Activated gamma-delta T cell treated with anti-CD3 and anti-CD28 coated beads, Interleukin-2, amount 50 U/mL, for 16 hours (primary cell): ENCODE data around the gene EMCN.
"Not testable (repeated sequence)": the region's sequence is repeated elsewhere in the genome, so short reads cannot be mapped to it uniquely, and the experiment has no call there.

ENCODE experiments used
- DNase-seq: peaks from one replicate; pipeline ENCODE4 v3.0.0-alpha.2; 2020; ENCODE audit warnings: low read depth

EMCN gene, protein sequence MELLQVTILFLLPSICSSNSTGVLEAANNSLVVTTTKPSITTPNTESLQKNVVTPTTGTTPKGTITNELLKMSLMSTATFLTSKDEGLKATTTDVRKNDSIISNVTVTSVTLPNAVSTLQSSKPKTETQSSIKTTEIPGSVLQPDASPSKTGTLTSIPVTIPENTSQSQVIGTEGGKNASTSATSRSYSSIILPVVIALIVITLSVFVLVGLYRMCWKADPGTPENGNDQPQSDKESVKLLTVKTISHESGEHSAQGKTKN

DNA sequence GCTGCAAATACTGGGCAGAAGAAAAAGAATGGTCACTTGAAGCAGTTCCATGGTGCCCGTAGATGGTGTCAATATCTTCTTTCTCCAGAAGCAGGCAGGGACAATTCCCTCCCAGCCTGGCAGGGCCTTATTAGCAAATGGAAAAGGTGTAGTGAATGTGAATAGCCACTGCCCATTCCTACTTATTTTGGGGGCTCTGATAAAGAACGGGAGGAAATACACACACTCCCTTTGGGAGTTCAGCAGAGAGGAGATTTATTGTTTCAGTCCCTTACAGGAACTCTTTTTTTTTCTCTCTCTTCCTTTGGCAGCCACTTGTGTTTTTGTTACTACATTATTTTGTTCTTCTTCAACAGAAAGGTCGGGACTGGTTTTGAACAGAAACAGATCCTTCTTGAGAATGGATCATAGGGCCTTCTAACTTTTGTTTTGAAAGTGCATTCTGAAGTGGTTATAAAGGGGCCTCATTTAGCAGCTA lies at the start of gene EMCN:
Gene EMCN (minus strand): TSS at position 159 of the 478 bp plus-strand sequence. CDS start 108 bp downstream, at position 51.
- no peak for DNase-seq

DNA sequence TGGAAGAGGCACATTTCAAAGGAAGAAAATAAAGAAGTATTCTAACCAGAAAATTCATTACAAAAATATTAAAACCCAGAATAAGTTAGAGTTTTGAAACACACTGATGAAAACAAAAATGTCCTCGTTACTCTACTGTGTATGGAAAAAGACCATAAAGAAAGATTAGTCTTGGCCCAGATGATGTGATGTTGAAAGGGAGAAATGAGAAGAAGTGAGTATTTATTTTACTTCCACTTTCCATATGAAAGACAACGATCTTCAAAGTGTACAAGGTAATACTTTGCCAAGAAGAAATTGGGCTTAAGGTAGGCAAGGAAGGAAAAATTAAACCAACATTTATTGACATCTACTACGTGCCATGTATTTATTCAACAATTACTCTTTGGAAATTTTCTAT lies 48.6 kb upstream of the EMCN start:
- DNase-seq: no peak

DNA sequence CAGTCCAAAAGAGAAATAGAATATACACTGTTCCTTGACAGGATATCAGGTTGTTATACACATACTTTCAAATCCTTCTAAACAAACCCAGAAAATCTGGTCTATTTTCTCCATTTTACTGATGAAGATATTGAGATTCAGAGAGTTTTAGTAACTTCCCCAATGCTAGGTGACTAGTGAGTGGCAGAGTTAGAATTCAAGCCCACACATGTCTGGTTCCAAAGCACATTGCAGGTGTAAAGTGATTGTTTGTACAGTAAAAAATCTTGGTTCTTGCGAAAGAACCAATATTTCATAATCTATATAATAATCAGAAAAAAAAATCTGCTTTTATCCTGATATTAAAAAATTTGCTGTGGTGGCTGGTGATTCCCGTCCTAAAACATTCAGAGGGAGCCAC lies 39.5 kb upstream of the EMCN start:
- DNase-seq: no peak

DNA sequence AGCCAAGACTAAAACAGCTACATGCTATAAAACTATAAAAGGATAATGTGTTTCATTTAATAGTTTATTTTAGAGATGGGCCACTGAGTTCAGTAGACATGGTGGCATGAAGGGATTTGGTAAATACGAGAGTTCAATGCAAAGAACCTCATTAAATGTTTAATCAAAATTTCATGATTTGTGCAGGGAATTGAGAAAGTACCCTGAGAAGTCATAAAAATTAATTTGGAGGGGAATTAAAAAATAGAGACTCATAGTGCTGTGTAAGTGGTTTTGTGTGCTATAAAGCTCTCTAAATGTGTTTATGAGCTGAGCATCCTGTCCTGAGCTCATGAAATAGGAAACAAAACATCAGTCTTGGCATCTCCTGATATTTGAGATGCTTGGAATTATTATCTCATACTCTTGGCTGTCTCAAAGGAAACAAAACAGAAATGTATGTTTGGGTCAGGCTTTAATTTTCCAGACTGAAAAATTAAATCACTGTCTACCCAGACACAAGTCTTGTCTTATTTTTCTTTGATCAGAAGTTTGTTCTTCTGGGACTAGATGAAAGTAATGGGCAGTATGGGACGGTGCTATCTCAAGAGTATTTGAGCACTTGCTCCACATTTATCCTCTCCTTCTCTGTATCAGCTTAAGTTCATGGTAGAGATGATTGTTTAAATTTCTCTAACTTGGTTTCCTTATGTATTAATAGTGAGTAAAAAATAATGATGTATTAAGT lies 38.0 kb upstream of the EMCN start:
- DNase-seq: no peak

DNA sequence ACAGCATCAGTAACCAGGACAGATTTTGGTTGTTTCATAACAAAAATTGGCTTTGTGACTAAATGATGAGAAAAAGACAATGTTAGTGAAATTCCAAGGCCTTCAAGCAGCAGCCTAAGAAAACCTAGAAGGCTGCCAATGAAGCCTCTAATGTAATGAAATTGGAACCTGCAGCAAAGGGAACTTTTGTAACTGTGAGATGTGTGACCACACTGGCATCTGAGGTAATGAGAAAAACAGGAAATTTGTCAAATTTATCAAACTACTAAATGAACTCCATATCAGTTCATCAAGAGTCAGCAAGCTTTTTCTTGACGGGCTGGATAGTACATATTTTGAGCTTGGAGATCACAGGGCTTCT lies 30.4 kb upstream of the EMCN start:
- no peak for DNase-seq

DNA sequence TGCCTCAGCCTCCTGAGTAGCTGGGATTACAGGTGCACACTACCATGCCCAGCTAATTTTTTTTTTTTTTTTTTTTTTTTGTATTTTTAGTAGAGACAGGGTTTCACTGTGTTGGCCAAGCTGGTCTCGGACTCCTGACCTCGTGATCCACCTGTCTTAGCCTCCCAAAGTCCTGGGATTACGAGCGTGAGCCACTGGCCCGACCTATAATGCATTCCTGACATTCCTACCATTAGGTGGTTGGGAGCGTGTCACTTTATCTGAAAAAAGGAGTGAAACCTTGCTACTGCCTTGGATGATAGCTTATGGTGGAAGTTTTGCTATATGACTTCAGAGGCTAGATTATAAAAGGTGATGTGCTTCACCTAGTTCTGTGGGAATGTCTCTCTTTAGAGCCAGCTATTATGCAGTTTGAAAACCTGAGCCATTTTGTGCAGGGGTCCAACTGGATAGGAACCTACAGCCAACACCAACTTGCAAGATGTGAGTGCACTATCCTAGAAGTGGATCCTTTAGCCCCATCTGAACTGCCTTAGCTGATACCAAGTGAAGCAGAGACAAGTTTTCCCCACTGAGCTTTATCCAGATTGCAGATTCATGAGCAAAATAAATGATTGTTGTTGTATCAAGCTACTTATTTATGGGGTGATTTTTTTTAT lies 29.8 kb upstream of the EMCN start:
- DNase-seq: no peak

DNA sequence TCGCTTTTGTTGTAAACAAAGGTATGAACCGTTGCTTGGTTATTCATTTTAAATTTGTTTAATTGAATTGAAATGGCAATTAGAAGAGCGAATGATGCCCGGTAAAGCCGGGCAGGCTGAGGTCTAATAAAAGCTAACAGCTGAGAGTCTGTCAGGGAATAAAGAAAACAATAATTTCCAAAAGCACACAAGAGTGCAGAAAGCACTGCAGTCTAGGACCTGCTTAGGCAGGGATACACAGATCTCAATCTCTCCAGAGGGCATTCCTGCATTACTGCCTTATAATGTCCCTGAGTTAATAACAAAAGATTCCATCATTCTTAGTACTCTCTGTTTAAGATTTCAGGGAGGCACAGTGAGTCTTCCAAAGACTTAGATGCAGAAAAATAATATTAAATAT lies 27.6 kb upstream of the EMCN start:
- DNase-seq: no peak

DNA sequence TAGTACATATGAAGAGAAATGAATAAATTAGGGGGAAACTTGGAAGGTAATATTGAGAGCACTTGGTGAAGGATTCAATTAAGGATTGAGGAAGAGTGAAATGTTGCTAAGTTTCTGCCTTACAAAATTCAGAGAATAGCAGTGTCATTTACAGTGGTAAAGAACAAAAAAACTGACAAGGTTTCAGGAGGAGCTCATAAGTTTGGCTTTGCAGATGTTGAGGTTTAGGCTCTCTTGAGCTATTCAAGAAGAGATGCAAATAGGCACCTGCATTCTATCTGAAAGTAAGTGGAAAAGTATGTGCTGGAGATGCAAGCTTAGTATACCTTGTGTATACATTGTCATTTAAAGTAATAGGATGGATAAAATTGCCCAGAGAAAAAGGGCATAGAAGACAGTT lies 22.3 kb upstream of the EMCN start:
- DNase-seq: no peak

DNA sequence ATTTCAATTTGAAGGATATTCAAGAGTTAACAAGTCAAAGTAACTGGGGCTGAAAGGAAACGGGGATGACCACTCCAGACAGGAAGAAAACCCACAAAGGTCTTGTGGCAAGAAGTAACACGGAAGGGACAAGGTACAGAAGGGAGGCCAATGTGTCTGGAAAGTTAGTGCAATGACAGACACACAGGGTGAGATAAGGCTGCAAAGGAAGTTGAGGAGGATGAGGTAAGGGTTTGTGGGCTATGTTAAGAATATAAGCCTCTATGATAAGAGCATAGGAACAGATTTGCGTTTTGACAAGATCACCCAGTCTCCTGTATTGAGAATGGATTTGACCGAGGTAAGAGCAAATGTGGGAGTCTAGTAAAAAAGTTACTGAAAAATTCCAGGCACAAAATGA lies 21.9 kb upstream of the EMCN start:
- DNase-seq: no peak

DNA sequence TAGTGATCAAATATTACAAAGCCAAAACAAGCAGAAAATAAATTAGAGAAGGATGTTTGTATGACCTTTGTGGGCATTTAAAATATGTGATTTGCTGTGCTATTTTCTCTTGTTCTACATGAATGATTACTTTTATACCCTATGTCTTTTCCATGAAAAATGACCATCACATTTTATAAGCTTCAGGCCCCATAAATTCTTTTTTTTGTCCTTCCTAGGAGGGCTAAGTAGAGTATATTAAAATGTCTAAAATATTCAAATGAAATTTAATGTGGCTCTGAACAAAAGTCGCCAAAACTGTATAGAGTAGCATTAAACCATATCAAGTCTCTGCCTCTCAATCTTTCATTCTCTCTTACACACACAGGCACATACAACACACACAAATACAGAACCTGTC lies 15.9 kb upstream of the EMCN start:
- no peak for DNase-seq

DNA sequence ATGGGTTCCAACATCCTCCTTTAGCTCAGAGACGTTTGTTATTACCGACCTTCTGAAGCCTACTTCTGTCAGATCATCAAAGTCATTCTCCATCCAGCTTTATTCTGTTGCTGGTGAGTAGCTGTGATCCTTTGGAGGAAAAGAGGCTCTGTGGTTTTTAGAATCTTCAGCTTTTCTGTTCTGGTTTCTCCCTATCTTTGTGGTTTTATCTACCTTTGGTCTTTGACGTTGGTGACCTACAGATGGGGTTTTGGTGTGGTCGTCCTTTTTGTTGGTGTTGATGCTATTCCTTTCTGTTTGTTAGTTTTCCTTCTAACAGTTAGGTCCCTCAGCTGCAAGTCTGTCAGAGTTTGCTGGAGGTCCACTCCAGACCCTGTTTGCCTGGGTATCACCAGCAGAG lies 12.3 kb upstream of the EMCN start:
- not testable (repeated sequence) for DNase-seq

DNA sequence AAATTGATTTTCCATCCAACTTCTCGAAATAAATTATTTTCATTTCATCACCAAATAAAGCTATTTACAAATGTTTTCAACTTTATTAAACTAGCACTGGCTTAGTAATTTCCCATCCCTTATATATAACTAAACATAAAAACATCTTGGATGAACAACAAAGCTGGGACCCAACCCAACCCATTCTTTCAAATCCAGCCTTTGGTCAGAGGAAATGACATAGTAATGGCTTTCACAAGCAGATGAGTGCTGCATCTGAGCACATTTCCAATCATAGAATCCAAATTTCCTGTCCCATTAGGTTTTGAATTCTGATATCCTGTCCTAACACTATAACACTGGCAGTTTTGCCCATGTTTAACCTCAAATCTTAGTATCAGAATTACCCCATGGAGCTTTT lies 7.9 kb upstream of the EMCN start:
- no peak for DNase-seq

DNA sequence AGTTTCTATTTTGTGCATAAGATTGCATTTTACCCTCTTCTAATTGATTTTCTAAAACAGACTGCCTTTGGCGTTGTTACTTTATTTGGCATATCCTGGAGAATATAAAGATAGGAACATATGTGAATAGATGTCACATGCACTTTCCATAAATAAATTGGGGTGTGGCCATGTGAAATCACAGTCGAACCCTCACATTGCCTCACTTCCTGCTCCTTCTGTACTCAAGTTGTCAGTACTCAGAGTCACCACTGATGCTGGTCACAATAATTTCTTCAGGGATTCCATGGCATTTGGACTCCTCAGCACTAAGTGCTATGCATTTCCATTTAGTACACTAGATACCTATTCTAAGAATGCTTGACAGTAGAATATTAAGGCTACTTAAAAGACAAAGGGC lies 1.4 kb upstream of the EMCN start:
- DNase-seq: no peak

DNA sequence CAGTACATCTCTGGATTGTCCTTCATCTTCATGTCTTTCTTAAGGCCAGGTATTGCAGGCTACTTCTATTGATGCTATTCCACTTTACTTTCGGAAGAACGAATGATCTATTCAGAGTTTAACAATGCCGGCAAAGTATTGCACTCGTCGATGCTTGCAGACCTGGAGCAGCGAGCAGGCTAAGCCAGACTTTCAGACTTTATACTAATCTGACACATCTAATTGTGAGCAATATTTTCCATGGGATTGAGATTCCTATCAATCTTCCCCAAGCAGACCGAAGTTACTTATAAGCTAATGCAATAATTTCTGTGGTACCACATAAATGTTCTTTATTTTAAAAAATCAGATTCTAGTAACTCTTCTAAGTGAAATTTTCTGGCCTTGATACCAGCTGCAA lies 1.6 kb downstream of the EMCN start:
- no peak for DNase-seq

DNA sequence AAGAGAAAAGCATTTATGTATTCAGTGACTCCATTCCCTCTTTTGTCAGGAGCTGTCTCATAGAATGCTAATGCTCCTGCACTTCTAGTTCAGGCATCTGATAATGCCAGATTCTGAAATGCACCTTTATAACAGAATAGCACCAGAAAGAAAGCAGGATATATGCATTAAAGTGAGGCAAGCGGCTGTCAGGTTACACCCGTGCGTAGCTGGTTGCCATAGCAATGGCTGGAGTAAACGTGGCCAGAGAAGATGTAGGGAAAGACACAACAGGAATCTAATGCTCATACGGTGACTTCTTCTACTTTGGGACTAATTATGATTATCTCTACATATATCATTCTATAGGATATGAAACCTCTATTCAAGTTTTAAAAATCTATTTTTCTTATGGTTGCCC lies 5.9 kb downstream of the EMCN start:
- DNase-seq: no peak

DNA sequence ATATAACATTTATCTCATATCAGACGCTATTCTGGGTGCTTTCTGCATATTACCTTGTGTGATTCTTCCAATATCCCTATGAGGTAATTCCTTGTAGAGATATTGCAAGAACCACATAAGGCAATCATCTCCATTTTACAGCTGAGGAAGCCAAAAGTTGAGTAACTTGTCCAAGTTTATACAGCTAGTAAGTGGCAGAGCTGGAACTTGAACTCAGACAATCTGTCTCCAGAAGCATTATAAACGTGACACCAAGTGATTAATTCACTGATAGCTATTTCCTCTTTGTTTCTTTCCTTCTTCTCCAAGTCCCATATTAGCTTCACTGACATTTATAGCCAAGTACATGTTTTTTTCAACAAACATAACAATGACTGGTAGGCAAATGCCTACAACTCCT lies 7.3 kb downstream of the EMCN start:
- no peak for DNase-seq

DNA sequence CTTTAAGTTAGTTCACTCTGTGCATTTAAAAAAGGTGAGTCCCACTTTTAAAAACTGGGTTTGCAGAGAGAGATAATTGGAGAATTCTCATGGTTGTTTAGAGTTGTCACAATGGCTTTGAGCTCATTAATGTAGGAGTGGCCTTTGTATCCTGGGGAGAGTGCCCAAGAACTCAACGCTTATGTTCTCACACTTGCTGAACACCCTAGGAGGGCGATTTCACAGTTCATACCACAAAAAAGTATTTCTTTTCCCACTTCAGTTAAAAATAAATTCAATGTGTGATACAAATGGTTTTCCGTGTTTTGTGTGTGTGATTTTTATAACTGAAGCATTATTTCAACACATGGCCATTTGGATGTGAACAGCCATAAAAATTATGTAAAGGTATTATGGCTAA lies 8.4 kb downstream of the EMCN start:
- DNase-seq: no peak

DNA sequence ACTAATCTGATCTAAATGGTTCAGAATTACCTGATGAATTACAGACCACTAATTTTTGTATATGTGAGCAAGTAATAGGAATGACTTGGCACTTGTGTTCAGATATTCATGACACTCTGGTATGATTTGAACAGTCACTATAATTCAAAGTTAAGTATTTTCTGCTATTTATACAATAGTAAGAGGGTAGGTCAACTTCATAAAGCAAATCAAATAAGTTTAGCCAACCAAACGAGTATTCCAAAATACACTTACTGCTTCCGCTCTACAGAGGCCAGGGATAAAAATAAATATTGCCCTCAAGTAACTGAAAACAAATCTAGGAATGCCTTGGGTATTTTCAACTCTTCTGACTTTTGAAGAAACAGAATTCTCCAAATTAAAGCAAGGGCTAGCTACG lies 9.1 kb downstream of the EMCN start:
- DNase-seq: no peak

DNA sequence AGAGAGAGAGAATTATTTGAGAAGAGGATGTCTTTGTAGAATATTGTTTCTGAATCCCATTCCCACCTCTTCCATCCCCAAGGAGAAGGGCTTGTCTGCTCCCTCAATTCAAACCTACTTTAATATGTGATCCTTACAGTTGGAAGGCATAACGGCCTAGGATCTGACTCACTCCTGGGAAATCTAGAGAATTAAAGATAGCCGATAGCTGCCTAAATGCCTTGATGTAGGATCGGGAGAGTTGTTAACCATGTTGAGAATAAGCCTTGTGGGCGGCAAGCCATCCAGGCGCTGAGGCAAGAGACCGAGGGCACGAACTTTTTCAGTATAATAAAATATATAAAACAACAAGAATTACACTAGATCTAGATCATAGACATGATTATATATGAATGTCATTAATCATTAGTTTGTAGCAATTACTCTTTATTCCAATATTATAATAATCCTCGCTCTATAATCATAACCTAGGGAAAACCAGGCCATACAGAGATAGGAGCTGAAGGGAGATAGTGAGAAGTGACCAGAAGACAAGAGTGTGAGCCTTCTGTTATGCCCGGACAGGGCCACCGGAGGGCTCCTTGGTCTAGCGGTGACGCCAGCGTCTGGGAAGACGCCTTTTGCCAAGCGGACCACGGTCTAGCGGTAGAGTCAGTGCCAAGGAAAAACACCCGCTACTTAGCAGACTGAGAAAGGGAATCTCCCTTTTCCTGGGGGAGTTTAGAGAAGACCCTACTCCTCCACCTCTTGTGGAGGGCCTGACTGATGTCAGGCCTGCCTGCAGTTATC lies 13.5 kb downstream of the EMCN start:
- no peak for DNase-seq

DNA sequence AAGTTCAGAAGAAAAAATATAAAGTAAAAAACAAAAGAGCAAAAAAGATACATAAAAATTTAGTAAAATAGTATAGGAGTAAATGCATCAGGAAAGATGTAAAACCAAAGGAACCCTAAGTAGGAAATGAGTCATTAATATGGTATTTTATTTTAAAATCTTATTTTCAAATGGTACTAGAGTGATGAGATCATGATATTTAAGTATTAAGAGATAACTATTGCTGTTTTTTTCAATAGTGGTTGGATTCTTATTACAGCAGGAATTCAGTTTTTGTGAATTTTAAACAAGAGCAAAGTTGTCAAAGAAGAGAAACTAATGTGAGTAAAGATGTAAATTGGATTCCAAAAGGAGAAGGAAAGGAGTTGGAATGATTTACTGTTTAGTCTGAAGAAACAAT lies 20.0 kb downstream of the EMCN start:
- DNase-seq: no peak

DNA sequence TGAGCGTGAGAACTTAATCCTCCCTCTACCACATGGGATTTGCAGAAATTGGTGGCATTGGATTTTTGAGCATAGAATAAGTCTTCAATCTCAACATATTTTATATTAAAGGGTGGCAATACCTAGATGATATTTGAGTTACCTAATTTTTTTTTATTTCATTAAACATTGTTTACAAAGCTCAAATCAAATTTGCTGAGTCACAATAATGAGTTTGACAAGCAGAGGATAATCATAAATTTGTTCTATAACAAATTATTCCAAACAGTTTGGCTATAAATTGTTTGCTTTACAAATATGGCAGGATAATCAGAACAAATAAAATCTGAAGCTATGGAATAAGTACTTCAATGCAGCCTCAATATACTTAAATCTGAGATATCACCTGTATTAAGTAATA lies 22.7 kb downstream of the EMCN start:
- DNase-seq: no peak

DNA sequence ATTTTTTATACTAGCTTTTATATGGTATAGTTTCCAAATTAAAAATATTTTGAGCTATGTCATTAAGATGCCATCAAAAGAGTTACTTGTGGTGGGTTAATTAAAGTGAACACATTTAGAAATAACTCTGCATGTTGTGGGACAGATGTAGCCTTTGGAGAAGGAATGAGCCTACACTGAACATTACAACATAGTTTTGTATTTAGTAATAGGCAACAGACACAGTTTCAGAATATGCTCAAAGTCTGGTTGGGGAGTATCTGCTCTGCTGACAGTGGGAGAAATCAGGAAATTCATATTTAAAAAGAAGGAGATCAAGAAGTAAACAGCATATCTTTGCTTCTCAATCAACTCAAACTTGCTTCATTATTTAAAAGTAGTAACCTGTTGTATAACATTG lies 23.7 kb downstream of the EMCN start:
- DNase-seq: no peak

DNA sequence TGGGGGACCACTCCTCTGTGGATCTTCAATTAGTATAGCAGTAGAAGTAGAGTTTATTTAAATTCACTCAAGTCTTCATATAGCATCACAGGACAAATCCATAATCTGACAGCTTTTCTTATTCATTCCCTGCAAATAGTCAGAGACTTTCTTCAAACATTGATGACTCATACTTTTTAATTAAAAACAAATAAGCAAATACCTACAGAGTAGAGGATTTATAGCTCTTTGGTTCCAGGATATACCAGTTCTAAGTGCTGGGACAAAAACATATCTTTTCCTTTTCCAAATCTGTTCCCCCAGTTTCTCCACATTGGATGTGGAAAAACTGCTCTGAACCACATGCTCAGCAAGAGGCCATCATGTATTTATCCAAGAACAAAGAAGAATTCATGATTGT lies 24.1 kb downstream of the EMCN start:
- DNase-seq: no peak
